NCI-H2196 (cell line): ENCODE measurements around the gene SAE1.
A peak's percentile ranks its signal among the peaks of the same experiment; 100 is the strongest.
"Not testable (repeated sequence)": the region's sequence is repeated elsewhere in the genome, so short reads cannot be mapped to it uniquely, and the experiment has no call there.

ENCODE experiments used
- DNase-seq: peaks from one replicate; lab custom pipeline; 2025; ENCODE audit not compliant: unreplicated experiment; lab: John Stamatoyannopoulos, UW

Gene SAE1

GRCh38 chr19:47125669-47125938 is 5.0 kb upstream of the SAE1 start:
- no peak for DNase-seq

- no peak for DNase-seq
These were observed 1.1 kb upstream of the SAE1 start for GRCh38 chr19:47129579-47129978.

GRCh38 chr19:47130120-47130588 is 481 bp upstream of the SAE1 start:
- DNase-seq, result no peak

GRCh38 chr19:47132194-47132852 is 1.7 kb downstream of the SAE1 start:
- DNase-seq, result no peak

GRCh38 chr19:47133021-47133471 is 2.4 kb downstream of the SAE1 start:
- DNase-seq, result no peak

GRCh38 chr19:47134545-47134944 is 3.9 kb downstream of the SAE1 start:
- DNase-seq, result no peak

- no peak for DNase-seq
These were observed 4.5 kb downstream of the SAE1 start for GRCh38 chr19:47135156-47135555.

- not testable (repeated sequence) for DNase-seq
These were observed 10.6 kb downstream of the SAE1 start for GRCh38 chr19:47141252-47141651.

GRCh38 chr19:47141695-47142094 is 11.1 kb downstream of the SAE1 start:
- no peak for DNase-seq

GRCh38 chr19:47142779-47143178 is 12.1 kb downstream of the SAE1 start:
- DNase-seq, result no peak

GRCh38 chr19:47143322-47144073 is 12.9 kb downstream of the SAE1 start:
- no peak for DNase-seq

GRCh38 chr19:47144630-47145029 is 14.0 kb downstream of the SAE1 start:
- no peak for DNase-seq

- no peak for DNase-seq
These were observed 15.2 kb downstream of the SAE1 start for GRCh38 chr19:47145639-47146486.

GRCh38 chr19:47146920-47147319 is 16.3 kb downstream of the SAE1 start:
- no peak for DNase-seq

- DNase-seq, result no peak
These were observed 21.0 kb downstream of the SAE1 start for GRCh38 chr19:47151627-47152026.

GRCh38 chr19:47152205-47152604 is 21.6 kb downstream of the SAE1 start:
- peak; percentile 61 for DNase-seq

GRCh38 chr19:47152632-47153031 is 22.0 kb downstream of the SAE1 start:
- DNase-seq, result peak; percentile 66

- no peak for DNase-seq
These were observed 22.6 kb downstream of the SAE1 start for GRCh38 chr19:47153266-47153665.

- no peak for DNase-seq
These were observed 24.5 kb downstream of the SAE1 start for GRCh38 chr19:47155148-47155547.

GRCh38 chr19:47156861-47157430 is 26.3 kb downstream of the SAE1 start:
- DNase-seq, result peak; percentile 38
